ENCODE data around the gene RNLS.
"Not testable (repeated sequence)": the region's sequence is repeated elsewhere in the genome, so short reads cannot be mapped to it uniquely, and the experiment has no call there.

RNLS gene

GRCh38 chr10:88316292-88316861 is 266.7 kb downstream of the RNLS start:
- no peak for DNase-seq
- Mint-ChIP-seq H3K27me3 (peaks cover 6% of the 10 kb centered on the region), H3K27ac (no peak overlapping the region), H3K9me3 (peaks cover 26 to 33% of the 10 kb centered on the region in 2 donors), H3K4me1 (peaks cover 7% of the 10 kb centered on the region), H3K4me3 (no peak overlapping the region)
- no peak for ATAC-seq

- Mint-ChIP-seq H3K27me3 (peaks cover 6% of the 10 kb centered on the region), H3K27ac (no peak overlapping the region), H3K4me1 (peaks cover 7% of the 10 kb centered on the region), H3K4me3 (no peak overlapping the region), H3K9me3 (peaks cover 20 to 26% of the 10 kb centered on the region in 2 donors)
- DNase-seq (no peak), ATAC-seq (no peak)
Observed at GRCh38 chr10:88315755-88316154, 267.4 kb downstream of the RNLS start.

DNA sequence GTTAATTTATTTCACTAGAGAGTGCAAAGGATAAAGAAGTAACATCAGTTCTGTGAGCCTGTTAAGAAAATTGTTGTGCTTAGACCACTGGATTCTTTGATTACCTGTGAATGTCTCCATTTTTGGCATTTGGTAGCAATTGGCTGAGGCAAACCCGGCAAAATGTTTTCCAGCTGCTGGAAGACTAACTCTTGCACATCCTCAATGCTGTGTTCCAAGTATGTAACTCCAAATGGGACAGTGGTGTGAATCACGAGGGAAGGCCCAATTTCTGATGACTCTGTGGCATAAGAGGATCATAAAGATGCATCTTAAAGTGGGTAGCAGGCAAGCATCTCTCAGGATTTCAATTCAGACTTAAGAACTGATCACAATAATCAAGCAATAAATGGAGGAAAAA is 268.8 kb downstream of the RNLS start:
- no peak for DNase-seq
- H3K27me3 Mint-ChIP-seq, result peaks cover 6% of the 10 kb centered on the region
- H3K4me3 Mint-ChIP-seq, result no peak overlapping the region
- ATAC-seq, result no peak
- H3K9me3 Mint-ChIP-seq, result peaks cover 6 to 14% of the 10 kb centered on the region in 2 donors
- no peak overlapping the region for H3K27ac Mint-ChIP-seq
- H3K4me1 Mint-ChIP-seq, result peaks cover 7% of the 10 kb centered on the region

DNA sequence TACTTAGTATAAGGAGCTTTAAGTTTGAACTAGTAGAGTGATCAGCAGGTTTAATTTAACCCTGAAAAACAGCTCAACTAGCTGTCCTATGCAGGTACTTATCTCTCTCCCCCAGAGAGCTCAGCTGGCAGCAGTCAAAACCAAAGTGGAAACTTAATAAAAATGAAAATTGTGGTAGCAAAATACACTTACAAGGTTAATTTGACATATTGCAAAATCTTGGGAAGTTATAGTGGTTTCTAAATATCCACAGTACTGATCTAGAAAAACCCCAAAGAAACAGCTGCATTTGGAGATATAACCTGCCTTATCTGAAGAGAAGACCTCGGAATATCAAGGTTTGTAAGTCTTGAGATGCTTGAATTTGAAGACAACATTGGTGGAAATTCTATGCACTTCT is 269.2 kb downstream of the RNLS start:
- DNase-seq (no peak), ATAC-seq (peak; percentile 40)
- peaks cover 1 to 9% of the 10 kb centered on the region in 2 donors for H3K9me3 Mint-ChIP-seq
- H3K27ac Mint-ChIP-seq, result no peak overlapping the region
- peaks cover 7% of the 10 kb centered on the region for H3K4me1 Mint-ChIP-seq
- H3K4me3 Mint-ChIP-seq, result no peak overlapping the region
- H3K27me3 Mint-ChIP-seq, result peaks cover 6% of the 10 kb centered on the region

DNA sequence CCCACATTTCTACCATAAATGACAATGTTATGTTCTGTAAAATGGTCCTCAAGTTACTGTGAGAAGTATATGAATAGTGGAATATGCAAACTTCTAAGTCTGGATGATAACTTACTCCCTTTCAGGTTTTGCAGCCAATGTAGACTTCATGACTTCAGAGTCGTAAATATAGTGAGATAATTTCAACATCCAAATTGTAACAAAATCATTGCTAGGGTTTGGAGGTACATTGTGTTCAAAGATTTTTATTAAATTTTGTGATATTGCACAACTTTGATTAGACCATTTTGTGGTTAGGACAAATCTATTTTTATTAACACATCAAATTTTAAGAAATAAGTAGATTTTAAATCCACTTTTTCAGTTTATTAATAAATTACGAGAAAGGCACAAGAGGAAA is 270.3 kb downstream of the RNLS start:
- DNase-seq (no peak), ATAC-seq (no peak)
- Mint-ChIP-seq H3K9me3 (no peaks in the 10 kb centered on the region), H3K27ac (no peak overlapping the region), H3K27me3 (peaks cover 6% of the 10 kb centered on the region), H3K4me3 (no peak overlapping the region), H3K4me1 (peaks cover 7% of the 10 kb centered on the region)

DNA sequence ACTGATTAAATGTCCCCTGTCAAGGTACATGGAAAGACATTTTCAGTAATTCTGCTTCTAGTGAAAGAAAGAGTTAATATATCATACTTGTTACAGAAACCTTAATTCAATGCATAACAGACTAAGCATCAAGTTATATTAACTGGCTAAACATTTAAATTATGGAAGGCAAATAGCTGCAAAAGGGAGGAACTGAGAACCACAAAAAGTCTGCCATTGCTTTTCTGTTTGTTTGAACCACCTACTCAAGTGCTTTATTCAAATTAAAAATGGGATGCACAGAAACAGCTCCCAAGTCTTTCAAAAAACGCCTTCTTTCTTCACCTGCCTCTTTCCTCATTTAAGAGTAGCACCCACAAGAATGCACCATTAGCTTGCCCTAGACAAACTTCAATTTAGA is 271.9 kb downstream of the RNLS start:
- Mint-ChIP-seq H3K4me3 (no peak overlapping the region), H3K9me3 (no peaks in the 10 kb centered on the region), H3K4me1 (peaks cover 6% of the 10 kb centered on the region), H3K27ac (no peak overlapping the region), H3K27me3 (peaks cover 6% of the 10 kb centered on the region)
- no peak for DNase-seq
- no peak for ATAC-seq

DNA sequence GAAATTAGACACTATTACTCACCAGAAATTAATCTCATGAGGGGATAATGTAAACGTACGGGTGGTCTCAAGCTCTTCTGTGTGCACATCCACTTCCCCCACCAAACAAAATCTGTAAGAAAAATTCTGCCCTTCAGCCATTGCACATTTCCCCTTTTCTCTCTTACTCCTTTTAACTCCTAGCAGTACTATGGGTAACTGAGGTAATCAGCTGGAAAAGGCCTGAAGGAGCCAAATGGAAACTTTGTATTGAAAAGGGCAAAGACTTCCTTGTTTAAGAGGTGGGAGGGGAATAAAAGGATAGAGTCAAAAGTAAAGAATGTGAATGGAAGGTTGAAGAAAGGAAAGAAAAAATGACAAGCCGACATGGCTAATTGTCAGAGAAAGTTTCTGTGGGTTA is 273.8 kb downstream of the RNLS start:
- DNase-seq (no peak), ATAC-seq (no peak)
- Mint-ChIP-seq H3K4me1 (no peaks in the 10 kb centered on the region), H3K4me3 (no peak overlapping the region), H3K27ac (no peak overlapping the region), H3K27me3 (peaks cover 3% of the 10 kb centered on the region), H3K9me3 (no peaks in the 10 kb centered on the region)

DNA sequence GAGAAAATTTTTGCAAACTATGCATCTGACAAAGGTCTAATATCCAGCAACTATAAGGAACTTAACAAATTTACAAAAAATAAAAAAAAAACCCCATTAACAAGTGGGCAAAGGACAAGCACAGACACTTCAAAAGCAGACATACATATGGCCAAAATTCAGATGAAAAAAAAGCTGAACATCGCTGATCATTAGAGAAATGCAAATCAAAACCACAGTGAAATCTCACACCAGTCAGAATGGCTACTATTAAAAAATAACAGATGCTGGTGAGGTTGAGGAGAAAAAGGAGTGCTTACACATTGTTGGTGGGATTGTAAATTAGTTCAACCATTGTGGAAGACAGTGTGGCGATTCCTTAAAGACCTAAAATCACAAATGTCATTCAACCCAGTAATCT is 274.8 kb downstream of the RNLS start:
- H3K4me1 Mint-ChIP-seq, DNase-seq, ATAC-seq: not testable (repeated sequence)

DNA sequence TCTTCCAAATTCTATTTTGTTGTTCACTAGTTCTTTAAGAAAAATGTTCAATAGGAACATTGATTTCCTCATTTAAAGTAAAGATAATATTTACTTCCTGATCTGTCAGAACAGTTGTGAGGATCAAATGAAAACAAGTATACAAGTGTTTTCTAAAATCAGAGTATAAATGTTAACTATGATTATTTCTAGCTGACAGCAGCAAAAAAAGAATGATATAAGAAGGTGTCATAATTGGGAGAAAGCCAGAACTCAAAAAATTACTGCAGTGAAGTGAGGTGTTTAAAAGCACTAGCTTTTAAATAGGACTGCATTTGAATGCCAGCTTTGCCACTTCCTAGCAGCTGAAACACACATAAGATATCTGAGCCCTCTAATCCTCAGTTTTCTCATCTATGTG is 283.3 kb downstream of the RNLS start:
- DNase-seq (no peak), ATAC-seq (no peak)
- Mint-ChIP-seq H3K4me3 (no peak overlapping the region), H3K27ac (no peak overlapping the region), H3K27me3 (peaks cover 7% of the 10 kb centered on the region), H3K4me1 (no peaks in the 10 kb centered on the region), H3K9me3 (peaks cover 0 to 9% of the 10 kb centered on the region in 2 donors)

More for the DNA sequence above, 274.8 kb downstream of the RNLS start:
- H3K27ac Mint-ChIP-seq, H3K4me3 Mint-ChIP-seq, H3K27me3 Mint-ChIP-seq, H3K9me3 Mint-ChIP-seq: not testable (repeated sequence)

DNA sequence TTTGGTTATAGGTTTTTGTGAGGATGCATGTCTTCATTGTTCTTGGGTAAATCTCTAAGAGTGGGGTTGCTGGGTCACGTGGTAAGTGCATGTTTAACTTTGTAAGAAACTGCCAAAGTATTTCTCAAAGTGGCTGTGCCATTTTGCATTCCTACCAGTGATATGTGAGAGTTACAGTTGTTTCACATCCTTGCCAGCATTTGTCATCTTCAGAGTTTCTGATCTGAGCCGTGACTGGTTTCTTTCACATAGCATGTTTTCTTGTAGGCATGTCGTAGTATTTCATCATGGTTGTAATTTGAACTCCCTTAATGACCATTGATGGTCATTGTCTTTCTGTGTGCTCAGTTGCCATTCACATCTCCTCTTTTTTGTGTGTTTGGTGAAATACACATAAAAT is 286.0 kb downstream of the RNLS start:
- H3K27me3 Mint-ChIP-seq, result no peaks in the 10 kb centered on the region
- ATAC-seq, result no peak
- H3K4me1 Mint-ChIP-seq, result peaks cover 7% of the 10 kb centered on the region
- no peak overlapping the region for H3K4me3 Mint-ChIP-seq
- DNase-seq, result no peak
- H3K9me3 Mint-ChIP-seq, result no peaks in the 10 kb centered on the region
- peak overlapping the region in 1 of 2 donors; percentile 68 for H3K27ac Mint-ChIP-seq

GRCh38 chr10:88293651-88294230 is 289.4 kb downstream of the RNLS start:
- ATAC-seq (no peak), DNase-seq (no peak)
- H3K27ac Mint-ChIP-seq, result no peak overlapping the region
- H3K27me3 Mint-ChIP-seq, result no peaks in the 10 kb centered on the region
- H3K9me3 Mint-ChIP-seq, result no peaks in the 10 kb centered on the region
- no peak overlapping the region for H3K4me3 Mint-ChIP-seq
- H3K4me1 Mint-ChIP-seq, result peaks cover 7% of the 10 kb centered on the region

- Mint-ChIP-seq H3K27ac (no peak overlapping the region), H3K9me3 (no peaks in the 10 kb centered on the region), H3K4me1 (peaks cover 7% of the 10 kb centered on the region), H3K4me3 (no peak overlapping the region), H3K27me3 (no peaks in the 10 kb centered on the region)
- DNase-seq (no peak), ATAC-seq (no peak)
Observed at GRCh38 chr10:88293073-88293472, 290.0 kb downstream of the RNLS start.

GRCh38 chr10:88292185-88292514 is 291.0 kb downstream of the RNLS start:
- no peak for ATAC-seq
- H3K27ac Mint-ChIP-seq, result no peak overlapping the region
- no peak for DNase-seq
- H3K27me3 Mint-ChIP-seq, result no peaks in the 10 kb centered on the region
- H3K9me3 Mint-ChIP-seq, result no peaks in the 10 kb centered on the region
- no peak overlapping the region for H3K4me3 Mint-ChIP-seq
- H3K4me1 Mint-ChIP-seq, result peaks cover 7% of the 10 kb centered on the region

DNA sequence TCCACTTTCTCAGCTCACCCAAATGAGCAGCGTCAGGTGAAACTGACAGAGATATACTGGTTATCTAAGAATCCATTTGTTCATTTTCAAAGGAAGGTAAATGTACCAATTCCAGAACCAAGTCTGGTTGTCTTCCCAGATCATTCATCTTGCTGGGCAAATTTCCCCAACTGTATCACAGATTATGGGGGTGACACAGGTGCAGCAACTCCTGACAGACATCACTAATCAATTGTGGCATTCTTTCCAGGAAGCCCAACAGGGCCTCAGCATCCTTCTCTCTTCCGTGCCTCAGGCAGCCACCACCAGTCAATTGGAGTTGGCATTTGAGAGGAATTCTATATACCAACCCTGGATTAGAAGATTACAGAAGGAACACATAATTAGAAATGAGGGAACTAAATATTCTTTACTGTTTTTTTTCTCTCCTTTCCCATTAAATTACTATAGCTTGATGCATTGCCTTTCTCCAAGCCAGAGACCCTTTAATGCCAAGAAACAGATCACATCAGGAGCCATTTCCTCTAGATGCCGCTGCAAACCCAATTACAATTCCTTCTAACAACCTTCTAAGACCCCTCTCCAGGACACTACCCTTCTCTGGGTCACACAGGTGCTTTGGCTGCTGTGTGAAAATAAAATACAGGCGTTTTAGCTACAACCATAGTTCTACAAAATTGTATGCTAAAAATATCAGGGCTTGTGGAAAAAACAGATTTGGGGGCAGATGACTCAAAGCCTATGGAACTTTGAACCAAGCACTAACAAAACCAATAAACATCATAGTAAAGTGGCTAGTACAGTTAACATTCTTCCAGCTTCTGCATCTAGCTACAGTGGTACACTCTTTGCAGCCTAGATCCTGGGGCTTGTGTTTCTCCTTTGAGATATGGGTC is 291.6 kb downstream of the RNLS start:
- no peaks in the 10 kb centered on the region for H3K9me3 Mint-ChIP-seq
- no peak overlapping the region for H3K27ac Mint-ChIP-seq
- H3K4me3 Mint-ChIP-seq, result no peak overlapping the region
- DNase-seq, result no peak
- H3K27me3 Mint-ChIP-seq, result no peaks in the 10 kb centered on the region
- peaks cover 7% of the 10 kb centered on the region for H3K4me1 Mint-ChIP-seq
- no peak for ATAC-seq

DNA sequence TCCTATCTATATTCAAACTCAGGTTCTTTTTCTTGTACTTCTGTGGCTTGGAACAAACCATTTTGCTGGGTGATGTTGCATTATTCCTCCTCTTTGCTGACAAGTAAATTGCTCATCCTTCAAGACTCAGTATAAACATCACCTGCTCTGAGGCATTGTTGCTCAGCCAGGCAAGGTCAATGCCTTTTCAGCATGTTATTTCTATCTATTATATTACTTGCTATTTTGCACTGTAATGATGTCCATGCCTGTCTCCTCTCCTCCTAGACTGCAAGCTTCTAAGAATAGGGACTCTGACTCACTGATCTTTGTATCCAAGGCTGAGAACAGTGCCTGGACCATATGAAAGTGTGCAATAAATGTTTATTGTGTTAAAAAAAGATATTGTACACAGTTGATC is 293.8 kb downstream of the RNLS start:
- DNase-seq (no peak), ATAC-seq (no peak)
- Mint-ChIP-seq H3K4me1 (peaks cover 7% of the 10 kb centered on the region), H3K4me3 (no peak overlapping the region), H3K9me3 (no peaks in the 10 kb centered on the region), H3K27ac (no peak overlapping the region), H3K27me3 (no peaks in the 10 kb centered on the region)

- Mint-ChIP-seq H3K4me3 (no peak overlapping the region), H3K4me1 (no peaks in the 10 kb centered on the region), H3K27me3 (no peaks in the 10 kb centered on the region), H3K27ac (no peak overlapping the region), H3K9me3 (no peaks in the 10 kb centered on the region)
- DNase-seq, result no peak
- ATAC-seq, result peak; percentile 52
Observed at GRCh38 chr10:88288320-88289059, 294.6 kb downstream of the RNLS start.
